Panc1 (cell line): ENCODE data around the gene SH3D19. TPM values are rescaled to one million over a fixed set of nuclear protein-coding genes. Genes with fewer than 3 reads are reported as not detected.

Experiments
- ATAC-seq: fragments of 200-7000 bp; cut with Tn5 transposase; 2 replicates; pipeline ENCODE4 v1.9.1; 2020; ENCODE audit warnings: mild to moderate bottlenecking, moderate library complexity
- BruUV-seq: library from RNA; stranded (reverse); fragments of 400-500 nt; replicated peaks from 2 replicates; lab custom pipeline; 2021; lab: Mats Ljungman, UMichigan
- CTCF ChIA-PET: fragments of 300-600 bp; sonication (Branson Sonifier 250); formaldehyde crosslinking; loops from one replicate; lab custom pipeline; 2022; ENCODE audit warnings: antibody characterized with exemption; lab: Charles Lee
- POLR2A ChIA-PET: fragments of 300-600 bp; sonication (Branson Sonifier 250); formaldehyde crosslinking; loops from one replicate; lab custom pipeline; 2022; ENCODE audit warnings: antibody characterized with exemption; lab: Charles Lee
- DNase-seq: peaks from one replicate; pipeline ENCODE4 v3.0.0-alpha.2; 2010; ENCODE audit warnings: low read depth, low spot score
- H3K27ac ChIP-seq: 2 replicates; pipeline ENCODE4 v1.5.1; 2011; ENCODE audit warnings: mild to moderate bottlenecking, low read length, inconsistent platforms
- H3K27me3 ChIP-seq: fragments of 200-500 bp; sonication (Bioruptor generic); 2 replicates; pipeline ENCODE4 v1.6.0; 2014; ENCODE audit warnings: low read length, inconsistent platforms; ENCODE audit not compliant: control insufficient read depth, insufficient read depth
- H3K36me3 ChIP-seq: fragments of 200-500 bp; sonication (Bioruptor generic); 2 replicates; pipeline ENCODE4 v1.5.1; 2014; ENCODE audit warnings: inconsistent platforms, mild to moderate bottlenecking, low read length, moderate library complexity; ENCODE audit not compliant: control insufficient read depth, insufficient read depth
- H3K4me1 ChIP-seq: 2 replicates; pipeline ENCODE4 v1.5.1; 2011; ENCODE audit warnings: inconsistent platforms, mild to moderate bottlenecking, low read length, moderate library complexity; ENCODE audit not compliant: control insufficient read depth, insufficient read depth
- H3K4me3 ChIP-seq, 2 experiments: 2 replicates each; pipeline ENCODE4 v1.5.1; 2011 to 2012; ENCODE audit warnings: low read depth in 2 of 2, low read length in 2 of 2, mild to moderate bottlenecking in 2 of 2, inconsistent platforms in 1 of 2, moderate library complexity in 1 of 2
- H3K9me3 ChIP-seq: fragments of 200-500 bp; sonication (Bioruptor generic); 2 replicates; pipeline ENCODE4 v1.5.1; 2014; ENCODE audit warnings: low read depth, mild to moderate bottlenecking, inconsistent platforms, low read length, moderate library complexity; ENCODE audit not compliant: control insufficient read depth, insufficient read depth
- POLR2AphosphoS5 ChIP-seq: IDR thresholded peaks from 2 replicates; pipeline ENCODE4 v1.6.1; 2012; ENCODE audit warnings: mild to moderate bottlenecking, low read depth, low read length, moderate library complexity
- TCF7L2 ChIP-seq: IDR thresholded peaks from 2 replicates; pipeline ENCODE4 v1.6.1; 2011; ENCODE audit warnings: mild to moderate bottlenecking, low read depth, low read length, inconsistent platforms
- in situ Hi-C: cut with HindIII; loops from 2 replicates; pipeline ENCODE4 v1.10.0; 2016; ENCODE audit warnings: low sequenced_read_pairs, low pct_unique_long_range_greater_than_20kb
- intact Hi-C: fragments of 100-400 bp; cut with micrococcal nuclease; formaldehyde crosslinking; loops from one replicate; pipeline ENCODE4 v1.10.0; 2022; ENCODE audit not compliant: unreplicated experiment
- total RNA-seq: library from RNA; stranded (reverse); gene quantifications from one replicate; pipeline ENCODE4 v1.2.1, GENCODE V29; 2021; ENCODE audit not compliant: unreplicated experiment
- TF ChIP-seq, protein P1 (sequence below): fragments of 450-650 bp; IDR thresholded peaks from 2 replicates; pipeline ENCODE4 v1.5.1; 2017; ENCODE audit warnings: mild to moderate bottlenecking
- TF ChIP-seq, protein P2 (sequence below), 2 experiments: IDR thresholded peaks; 2 replicates each; pipeline ENCODE4 v1.6.1; 2011 to 2012; ENCODE audit warnings: low read depth in 2 of 2, control low read depth in 1 of 2, low read length in 1 of 2, mild to moderate bottlenecking in 1 of 2, moderate library complexity in 1 of 2; ENCODE audit not compliant: insufficient read depth in 1 of 2

The SH3D19 gene
- total RNA-seq, 1 experiment from 2014 or later, result 19.8 TPM

DNA sequence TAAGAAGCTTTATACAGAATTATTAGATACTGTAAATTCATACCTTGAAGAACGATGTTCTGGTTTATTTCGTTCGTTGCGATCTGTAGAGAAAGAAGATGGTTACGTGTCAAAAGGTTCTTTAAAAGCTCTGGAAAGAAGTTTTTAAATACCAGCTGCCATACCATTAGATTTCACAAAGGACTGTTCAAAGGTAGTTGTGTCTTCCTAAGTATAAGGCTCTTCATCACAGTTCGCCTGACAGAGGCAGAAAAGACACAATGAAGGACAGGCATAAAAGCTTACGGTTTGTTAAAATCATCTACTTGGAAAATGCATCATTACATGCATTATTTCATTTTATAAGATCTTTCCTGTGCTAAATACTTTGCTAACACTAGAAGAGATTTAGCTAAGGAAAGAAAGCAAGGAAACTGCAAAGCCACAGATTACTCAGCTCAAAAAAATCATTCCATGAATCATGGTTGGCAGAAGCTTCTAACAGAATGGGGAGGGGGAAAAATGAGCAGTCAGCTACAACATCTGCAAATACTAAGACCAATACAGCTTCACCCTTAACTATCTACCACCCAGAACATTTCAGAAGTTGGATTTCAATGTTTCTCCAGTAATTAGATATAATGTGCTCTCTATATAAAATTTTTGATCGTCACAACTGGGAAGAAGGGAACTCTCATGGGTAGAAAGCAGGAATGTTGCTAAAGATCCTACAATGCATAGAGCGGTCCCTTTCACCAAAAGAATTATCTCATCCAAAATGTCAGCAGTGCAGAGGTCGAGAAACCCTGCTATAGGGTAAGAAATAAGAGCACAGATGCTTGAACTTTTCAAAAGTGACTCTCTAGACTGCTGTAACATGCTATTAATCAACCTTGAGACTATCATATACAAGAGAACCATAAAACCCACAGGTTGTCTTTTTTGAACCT, 99.1 kb downstream of the SH3D19 start:
- BruUV-seq, result no TSS peak
- peak; percentile 70 for DNase-seq
- Histone ChIP-seq H3K27me3 (no peaks in the 10 kb centered on the region), H3K4me1 (peaks cover 2% of the 10 kb centered on the region), H3K4me3 (no peak overlapping the region), H3K9me3 (no peaks in the 10 kb centered on the region), H3K36me3 (no peaks in the 10 kb centered on the region), H3K27ac (no peak overlapping the region; the same call in 1 of the 2 replicates)
- in situ Hi-C loops (no loop called here), intact Hi-C loops (no loop called here)
- ChIA-PET CTCF (no interaction called here), POLR2A (no interaction called here)
- TF ChIP-seq, protein P1, sequence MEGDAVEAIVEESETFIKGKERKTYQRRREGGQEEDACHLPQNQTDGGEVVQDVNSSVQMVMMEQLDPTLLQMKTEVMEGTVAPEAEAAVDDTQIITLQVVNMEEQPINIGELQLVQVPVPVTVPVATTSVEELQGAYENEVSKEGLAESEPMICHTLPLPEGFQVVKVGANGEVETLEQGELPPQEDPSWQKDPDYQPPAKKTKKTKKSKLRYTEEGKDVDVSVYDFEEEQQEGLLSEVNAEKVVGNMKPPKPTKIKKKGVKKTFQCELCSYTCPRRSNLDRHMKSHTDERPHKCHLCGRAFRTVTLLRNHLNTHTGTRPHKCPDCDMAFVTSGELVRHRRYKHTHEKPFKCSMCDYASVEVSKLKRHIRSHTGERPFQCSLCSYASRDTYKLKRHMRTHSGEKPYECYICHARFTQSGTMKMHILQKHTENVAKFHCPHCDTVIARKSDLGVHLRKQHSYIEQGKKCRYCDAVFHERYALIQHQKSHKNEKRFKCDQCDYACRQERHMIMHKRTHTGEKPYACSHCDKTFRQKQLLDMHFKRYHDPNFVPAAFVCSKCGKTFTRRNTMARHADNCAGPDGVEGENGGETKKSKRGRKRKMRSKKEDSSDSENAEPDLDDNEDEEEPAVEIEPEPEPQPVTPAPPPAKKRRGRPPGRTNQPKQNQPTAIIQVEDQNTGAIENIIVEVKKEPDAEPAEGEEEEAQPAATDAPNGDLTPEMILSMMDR, result no peak
- TF ChIP-seq, protein P2, sequence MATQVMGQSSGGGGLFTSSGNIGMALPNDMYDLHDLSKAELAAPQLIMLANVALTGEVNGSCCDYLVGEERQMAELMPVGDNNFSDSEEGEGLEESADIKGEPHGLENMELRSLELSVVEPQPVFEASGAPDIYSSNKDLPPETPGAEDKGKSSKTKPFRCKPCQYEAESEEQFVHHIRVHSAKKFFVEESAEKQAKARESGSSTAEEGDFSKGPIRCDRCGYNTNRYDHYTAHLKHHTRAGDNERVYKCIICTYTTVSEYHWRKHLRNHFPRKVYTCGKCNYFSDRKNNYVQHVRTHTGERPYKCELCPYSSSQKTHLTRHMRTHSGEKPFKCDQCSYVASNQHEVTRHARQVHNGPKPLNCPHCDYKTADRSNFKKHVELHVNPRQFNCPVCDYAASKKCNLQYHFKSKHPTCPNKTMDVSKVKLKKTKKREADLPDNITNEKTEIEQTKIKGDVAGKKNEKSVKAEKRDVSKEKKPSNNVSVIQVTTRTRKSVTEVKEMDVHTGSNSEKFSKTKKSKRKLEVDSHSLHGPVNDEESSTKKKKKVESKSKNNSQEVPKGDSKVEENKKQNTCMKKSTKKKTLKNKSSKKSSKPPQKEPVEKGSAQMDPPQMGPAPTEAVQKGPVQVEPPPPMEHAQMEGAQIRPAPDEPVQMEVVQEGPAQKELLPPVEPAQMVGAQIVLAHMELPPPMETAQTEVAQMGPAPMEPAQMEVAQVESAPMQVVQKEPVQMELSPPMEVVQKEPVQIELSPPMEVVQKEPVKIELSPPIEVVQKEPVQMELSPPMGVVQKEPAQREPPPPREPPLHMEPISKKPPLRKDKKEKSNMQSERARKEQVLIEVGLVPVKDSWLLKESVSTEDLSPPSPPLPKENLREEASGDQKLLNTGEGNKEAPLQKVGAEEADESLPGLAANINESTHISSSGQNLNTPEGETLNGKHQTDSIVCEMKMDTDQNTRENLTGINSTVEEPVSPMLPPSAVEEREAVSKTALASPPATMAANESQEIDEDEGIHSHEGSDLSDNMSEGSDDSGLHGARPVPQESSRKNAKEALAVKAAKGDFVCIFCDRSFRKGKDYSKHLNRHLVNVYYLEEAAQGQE (IDR thresholded peaks at IDR 0.05; ENCODE audit: insufficient read depth in 1 of 2, low read depth in 2 of 2, low read length in 1 of 2), result no peak
- no peak for TF ChIP-seq TCF7L2
- peak; percentile 68; the same call in 1 of the 2 replicates for ATAC-seq

DNA sequence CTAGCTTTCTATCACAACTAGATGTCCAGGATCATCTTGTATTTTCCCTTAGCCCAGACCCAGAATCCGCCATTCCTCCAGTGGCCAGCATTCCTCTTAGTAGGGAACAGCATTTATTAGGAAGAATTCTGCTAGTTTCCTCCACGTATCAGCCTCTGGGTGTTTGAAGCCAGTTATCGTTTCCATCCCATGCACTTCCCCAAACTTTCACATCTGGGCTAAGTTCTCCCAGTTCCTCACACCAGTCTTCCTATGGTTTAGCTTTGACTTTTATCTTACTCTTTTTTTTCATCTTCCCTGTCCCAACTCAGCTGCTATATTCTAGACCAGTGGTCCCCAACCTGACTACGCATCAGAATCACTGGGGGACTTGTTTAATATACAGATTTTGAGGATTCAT, 101.9 kb downstream of the SH3D19 start:
- BruUV-seq, result no TSS peak
- ChIA-PET CTCF (no interaction called here), POLR2A (interaction anchor here (0.7 kb wide), 1 partner anchor 13 kb away, joined by 3 read pairs; no protein-coding TSS in a partner anchor)

More for the DNA sequence above, 101.9 kb downstream of the SH3D19 start:
- intact Hi-C loops (no loop called here), in situ Hi-C loops (no loop called here)
- H3K4me1 ChIP-seq, result peaks cover 2% of the 10 kb centered on the region
- TF ChIP-seq, protein P1, result no peak
- no peak for TF ChIP-seq TCF7L2
- no peak for TF ChIP-seq POLR2AphosphoS5
- TF ChIP-seq, protein P2 (IDR thresholded peaks at IDR 0.05; ENCODE audit: insufficient read depth in 1 of 2, low read depth in 2 of 2, low read length in 1 of 2), result no peak
- no peak overlapping the region for H3K4me3 ChIP-seq
- H3K27ac ChIP-seq, result no peak overlapping the region
- no peaks in the 10 kb centered on the region for H3K27me3 ChIP-seq
- H3K36me3 ChIP-seq, result no peaks in the 10 kb centered on the region
- DNase-seq, result no peak
- no peak for ATAC-seq
- no peaks in the 10 kb centered on the region for H3K9me3 ChIP-seq
